SK-N-SH treated with all-trans-retinoic acid at 6 μM for 48 hours (cell line): ENCODE data around the gene DNAL4.

Experiments
- ARNTL ChIP-seq: fragments of 450-650 bp; formaldehyde crosslinking; IDR thresholded peaks from 2 replicates; pipeline ENCODE4 v1.5.0; 2020; ENCODE audit warnings: low read depth, mild to moderate bottlenecking, moderate library complexity, borderline replicate concordance
- GLIS3 ChIP-seq: fragments of 250-450 bp; sonication (Bioruptor Pico); IDR thresholded peaks from 2 replicates; pipeline ENCODE4 v1.5.0; 2020; ENCODE audit warnings: mild to moderate bottlenecking, moderate library complexity
- PPARA ChIP-seq: fragments of 250-450 bp; sonication (Bioruptor Pico); IDR thresholded peaks from 2 replicates; pipeline ENCODE4 v1.5.0; 2020; ENCODE audit warnings: mild to moderate bottlenecking, borderline replicate concordance
- RARB ChIP-seq: fragments of 250-450 bp; sonication (Bioruptor Pico); IDR thresholded peaks from 2 replicates; pipeline ENCODE4 v1.8.0; 2021; ENCODE audit warnings: mild to moderate bottlenecking, moderate library complexity
- TCF4 ChIP-seq: fragments of 250-450 bp; sonication (Bioruptor Pico); IDR thresholded peaks from 2 replicates; pipeline ENCODE4 v1.8.0; 2021; ENCODE audit warnings: mild to moderate bottlenecking, moderate library complexity, borderline replicate concordance
- ZC3H10 ChIP-seq: fragments of 250-450 bp; sonication (Bioruptor Pico); IDR thresholded peaks from 2 replicates; pipeline ENCODE4 v1.5.1; 2021; ENCODE audit warnings: mild to moderate bottlenecking, moderate library complexity
- ZFP3 ChIP-seq: fragments of 250-450 bp; sonication (Bioruptor Pico); IDR thresholded peaks from 2 replicates; pipeline ENCODE4 v1.5.0; 2020; ENCODE audit warnings: mild to moderate bottlenecking, moderate library complexity
- ZFP30 ChIP-seq: fragments of 450-650 bp; formaldehyde crosslinking; IDR thresholded peaks from 2 replicates; pipeline ENCODE4 v1.5.0; 2022; ENCODE audit warnings: mild to moderate bottlenecking, moderate library complexity
- ZNF70 ChIP-seq: fragments of 450-650 bp; formaldehyde crosslinking; IDR thresholded peaks from 2 replicates; pipeline ENCODE4 v1.5.0; 2020; ENCODE audit warnings: mild to moderate bottlenecking, moderate library complexity
- TF ChIP-seq, protein P1 (sequence below): fragments of 250-450 bp; sonication (Bioruptor Pico); IDR thresholded peaks from 2 replicates; pipeline ENCODE4 v1.8.0; 2020; ENCODE audit warnings: mild to moderate bottlenecking, moderate library complexity, borderline replicate concordance

DNA sequence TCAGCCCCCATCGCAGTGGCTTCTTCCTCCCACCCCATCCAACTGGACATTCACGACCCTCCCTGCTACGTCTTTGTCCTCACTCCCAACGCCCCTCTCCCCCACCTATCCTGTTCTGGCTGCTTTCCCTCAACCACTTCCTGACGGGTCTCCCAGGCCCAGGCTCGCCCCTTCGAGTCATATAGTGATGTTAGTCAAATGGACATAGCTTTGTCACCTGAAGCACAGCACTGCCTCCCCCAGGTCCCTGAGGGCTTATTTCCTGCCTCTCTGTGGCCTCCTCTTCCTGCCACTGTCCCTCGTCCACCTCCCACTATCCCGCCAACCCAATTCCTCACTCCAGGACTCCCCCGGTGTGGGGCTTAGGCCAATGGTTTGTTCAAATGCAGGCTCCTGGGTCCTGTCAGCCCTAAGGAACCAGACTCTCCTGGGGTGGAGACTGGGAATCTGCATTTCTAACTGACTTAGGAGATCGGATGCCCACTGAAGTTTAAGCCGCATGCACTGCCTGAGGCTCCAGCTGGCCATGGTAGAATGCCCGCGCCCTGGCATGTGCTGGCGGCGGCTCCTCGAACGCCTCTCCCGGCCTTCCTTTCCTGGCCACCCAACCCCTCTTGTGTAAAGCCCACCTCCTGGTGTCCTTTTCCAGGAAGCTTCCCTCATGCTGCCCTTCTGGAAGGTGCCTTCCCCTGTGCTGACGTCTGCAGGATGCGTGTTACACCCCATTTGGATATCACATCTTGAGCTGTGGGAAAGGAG is 56.5 kb downstream of the DNAL4 start:
- TF ChIP-seq TCF4 (CRISPR knock-in tag) (no peak), ZNF70 (CRISPR knock-in tag) (no peak), ZFP30 (CRISPR knock-in tag) (no peak), ARNTL (CRISPR knock-in tag) (no peak), RARB (CRISPR knock-in tag) (no peak), ZC3H10 (CRISPR knock-in tag) (no peak), PPARA (CRISPR knock-in tag) (no peak), ZFP3 (CRISPR knock-in tag) (no peak), GLIS3 (no peak)
- TF ChIP-seq, protein P1, sequence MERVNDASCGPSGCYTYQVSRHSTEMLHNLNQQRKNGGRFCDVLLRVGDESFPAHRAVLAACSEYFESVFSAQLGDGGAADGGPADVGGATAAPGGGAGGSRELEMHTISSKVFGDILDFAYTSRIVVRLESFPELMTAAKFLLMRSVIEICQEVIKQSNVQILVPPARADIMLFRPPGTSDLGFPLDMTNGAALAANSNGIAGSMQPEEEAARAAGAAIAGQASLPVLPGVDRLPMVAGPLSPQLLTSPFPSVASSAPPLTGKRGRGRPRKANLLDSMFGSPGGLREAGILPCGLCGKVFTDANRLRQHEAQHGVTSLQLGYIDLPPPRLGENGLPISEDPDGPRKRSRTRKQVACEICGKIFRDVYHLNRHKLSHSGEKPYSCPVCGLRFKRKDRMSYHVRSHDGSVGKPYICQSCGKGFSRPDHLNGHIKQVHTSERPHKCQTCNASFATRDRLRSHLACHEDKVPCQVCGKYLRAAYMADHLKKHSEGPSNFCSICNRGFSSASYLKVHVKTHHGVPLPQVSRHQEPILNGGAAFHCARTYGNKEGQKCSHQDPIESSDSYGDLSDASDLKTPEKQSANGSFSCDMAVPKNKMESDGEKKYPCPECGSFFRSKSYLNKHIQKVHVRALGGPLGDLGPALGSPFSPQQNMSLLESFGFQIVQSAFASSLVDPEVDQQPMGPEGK (CRISPR knock-in tag), result no peak
